Muscle of leg (tissue), 11 donors: ENCODE measurements around the gene RHBDD1. TPM values are rescaled to one million over a fixed set of nuclear protein-coding genes. Genes with fewer than 3 reads are reported as not detected.
A peak's percentile ranks its signal among the peaks of the same experiment; 100 is the strongest.

Experiments
- DNase-seq: peaks from one replicate; pipeline ENCODE4 v3.0.0; 2013
- H3K27ac ChIP-seq: one replicate; pipeline ENCODE4 v1.5.1; 2013; ENCODE audit warnings: mild to moderate bottlenecking, low read length, control low read depth
- H3K27me3 ChIP-seq: one replicate; pipeline ENCODE4 v1.6.1; 2013; ENCODE audit warnings: low read length; ENCODE audit not compliant: control insufficient read depth, insufficient read depth
- H3K36me3 ChIP-seq: one replicate; pipeline ENCODE4 v1.6.1; 2013; ENCODE audit warnings: low read length; ENCODE audit not compliant: control insufficient read depth, insufficient read depth
- H3K4me1 ChIP-seq: one replicate; pipeline ENCODE4 v1.6.1; 2013; ENCODE audit warnings: low read length; ENCODE audit not compliant: control insufficient read depth, insufficient read depth
- H3K4me3 ChIP-seq: one replicate; pipeline ENCODE4 v1.5.1; 2013; ENCODE audit warnings: low read length, control low read depth
- H3K9me3 ChIP-seq: replicated peaks from 2 replicates; pipeline ENCODE4 v1.6.1; 2013; ENCODE audit warnings: low read depth, low read length; ENCODE audit not compliant: control insufficient read depth
- WGBS: methylation state at CpG from one replicate; pipeline ENCODE4 v1.1.5; 2013; ENCODE audit warnings: missing lambda C conversion rate; ENCODE audit not compliant: insufficient coverage; 5-methylcytosine and 5-hydroxymethylcytosine counted together
- polyA plus RNA-seq, 8 donors: library from polyadenylated mRNA; unstranded; fragments of 120-200 nt; gene quantifications; one replicate each; pipeline versions ENCODE4 v1.2.1 to v1.2.3, GENCODE V29; 2013; ENCODE audit warnings: inconsistent platforms in 1 of 8, low replicate concordance in 1 of 8; ENCODE audit not compliant: insufficient read length in 8 of 8, insufficient read depth in 1 of 8
- total RNA-seq: library from RNA; stranded (reverse); fragments of 120-200 nt; gene quantifications from one replicate; pipeline ENCODE4 v1.2.4, GENCODE V29; 2013

Gene RHBDD1
- total and polyA plus RNA-seq, 9 donors: 9.3 to 27.6 (median 15.2) TPM

- H3K36me3 ChIP-seq: peaks cover 29% of the 10 kb centered on the region
- peak; percentile 92 for DNase-seq
- peak within 1 kb of the TSS; percentile 63 for H3K4me3 ChIP-seq
- WGBS: under 1% methylated on average over 70 of the region's 82 CpGs
- peaks cover 49% of the 10 kb centered on the region for H3K4me1 ChIP-seq
- peaks cover 24% of the 10 kb centered on the region for H3K27me3 ChIP-seq
- H3K9me3 ChIP-seq: no peaks in the 10 kb centered on the region
- H3K27ac ChIP-seq: peak within 1 kb of the TSS; percentile 81
These were observed 36.5 kb upstream of the RHBDD1 start, which contains the start of gene IRS1 for GRCh38 chr2:226799211-226799975. IRS1 (minus strand) TSS chr2:226799820; CDS start chr2:226798738, 1,082 bp downstream.

GRCh38 chr2:226799976-226800940, 35.6 kb upstream of the RHBDD1 start:
- H3K36me3 ChIP-seq: peaks cover 27% of the 10 kb centered on the region
- no peaks in the 10 kb centered on the region for H3K9me3 ChIP-seq
- WGBS: 4% methylated on average over 26 of the region's 39 CpGs
- peak overlapping the region; percentile 62 for H3K27ac ChIP-seq
- peaks cover 24% of the 10 kb centered on the region for H3K27me3 ChIP-seq
- H3K4me3 ChIP-seq: peak overlapping the region; percentile 41
- H3K4me1 ChIP-seq: peaks cover 46% of the 10 kb centered on the region
- DNase-seq: no peak

GRCh38 chr2:226800941-226801784, 34.7 kb upstream of the RHBDD1 start:
- 15% methylated on average over 26 of the region's 33 CpGs for WGBS

GRCh38 chr2:226802573-226802972, 33.3 kb upstream of the RHBDD1 start:
- no peak overlapping the region for H3K27ac ChIP-seq

More at GRCh38 chr2:226800941-226801784, 34.7 kb upstream of the RHBDD1 start:
- Histone ChIP-seq H3K9me3 (no peaks in the 10 kb centered on the region), H3K36me3 (peaks cover 18% of the 10 kb centered on the region), H3K4me3 (no peak overlapping the region), H3K27ac (peak overlapping the region; percentile 37), H3K27me3 (peaks cover 24% of the 10 kb centered on the region), H3K4me1 (peaks cover 37% of the 10 kb centered on the region)
- DNase-seq: peak; percentile 71

GRCh38 chr2:226803410-226803809, 32.4 kb upstream of the RHBDD1 start:
- peaks cover 16% of the 10 kb centered on the region for H3K4me1 ChIP-seq
- H3K36me3 ChIP-seq: no peaks in the 10 kb centered on the region
- peaks cover 20% of the 10 kb centered on the region for H3K27me3 ChIP-seq
- H3K4me3 ChIP-seq: no peak overlapping the region
- no peaks in the 10 kb centered on the region for H3K9me3 ChIP-seq
- H3K27ac ChIP-seq: no peak overlapping the region
- no peak for DNase-seq
- WGBS: no CpG with 5 or more reads among the region's 1 CpG

More at GRCh38 chr2:226802573-226802972, 33.3 kb upstream of the RHBDD1 start:
- peak; percentile 89 for DNase-seq
- Histone ChIP-seq H3K9me3 (no peaks in the 10 kb centered on the region), H3K4me1 (peaks cover 24% of the 10 kb centered on the region), H3K27me3 (peaks cover 24% of the 10 kb centered on the region), H3K36me3 (peaks cover 5% of the 10 kb centered on the region), H3K4me3 (no peak overlapping the region)
- WGBS: no CpG with 5 or more reads among the region's 4 CpGs

GRCh38 chr2:226813148-226813701, 22.6 kb upstream of the RHBDD1 start:
- no peaks in the 10 kb centered on the region for H3K9me3 ChIP-seq
- DNase-seq: no peak
- H3K4me1 ChIP-seq: no peaks in the 10 kb centered on the region
- no peaks in the 10 kb centered on the region for H3K36me3 ChIP-seq
- no CpG with 5 or more reads among the region's 1 CpG for WGBS
- no peak overlapping the region for H3K4me3 ChIP-seq
- no peaks in the 10 kb centered on the region for H3K27me3 ChIP-seq
- no peak overlapping the region for H3K27ac ChIP-seq

- Histone ChIP-seq H3K4me3 (no peak overlapping the region), H3K4me1 (no peaks in the 10 kb centered on the region), H3K27me3 (no peaks in the 10 kb centered on the region), H3K27ac (no peak overlapping the region), H3K36me3 (no peaks in the 10 kb centered on the region), H3K9me3 (no peaks in the 10 kb centered on the region)
- no peak for DNase-seq
- no CpG with 5 or more reads among the region's 3 CpGs for WGBS
These were observed 16.9 kb upstream of the RHBDD1 start for GRCh38 chr2:226818930-226819329.

- no peaks in the 10 kb centered on the region for H3K36me3 ChIP-seq
- H3K27me3 ChIP-seq: no peaks in the 10 kb centered on the region
- no peak overlapping the region for H3K27ac ChIP-seq
- no peaks in the 10 kb centered on the region for H3K9me3 ChIP-seq
- no peak for DNase-seq
- H3K4me1 ChIP-seq: no peaks in the 10 kb centered on the region
- WGBS: no CpG with 5 or more reads among the region's 2 CpGs
- H3K4me3 ChIP-seq: no peak overlapping the region
These were observed 10.8 kb upstream of the RHBDD1 start for GRCh38 chr2:226825056-226825455.

GRCh38 chr2:226828191-226828590, 7.7 kb upstream of the RHBDD1 start:
- WGBS: no CpG with 5 or more reads among the region's 2 CpGs
- H3K9me3 ChIP-seq: no peaks in the 10 kb centered on the region
- H3K36me3 ChIP-seq: no peaks in the 10 kb centered on the region
- no peaks in the 10 kb centered on the region for H3K27me3 ChIP-seq
- no peak overlapping the region for H3K27ac ChIP-seq
- no peak for DNase-seq
- H3K4me3 ChIP-seq: no peak overlapping the region
- no peaks in the 10 kb centered on the region for H3K4me1 ChIP-seq
